ENCODE measurements around the gene PTPRA. TPM values are rescaled to one million over a fixed set of nuclear protein-coding genes. Genes with fewer than 3 reads are reported as not detected.

Gene PTPRA
- total RNA-seq, 1 donor from 2014 or later: 50.1 TPM

- H3K36me3 Mint-ChIP-seq (ENCODE audit: low read depth, unreplicated experiment): peaks cover 32% of the 10 kb centered on the region
- Histone ChIP-seq H3K4me2 (ENCODE audit: low read length) (no peak overlapping the region), H3K36me3 (ENCODE audit: insufficient read depth, low read length) (peaks cover 37% of the 10 kb centered on the region), H3K9ac (ENCODE audit: low read length) (no peak overlapping the region), H3K4me1 (ENCODE audit: insufficient read depth, low read length) (no peaks in the 10 kb centered on the region), H4K20me1 (ENCODE audit: insufficient read depth, low read length) (no peaks in the 10 kb centered on the region), H3K4me3 (ENCODE audit: insufficient read depth, low read depth, low read length) (no peak overlapping the region), H3K27me3 (ENCODE audit: insufficient read depth, low read length) (no peaks in the 10 kb centered on the region), H3K9me3 (ENCODE audit: insufficient read depth, low read depth, low read length) (no peaks in the 10 kb centered on the region), H3K27ac (ENCODE audit: low read depth, low read length) (no peak overlapping the region), H2AFZ (ENCODE audit: low read depth, low read length) (no peak overlapping the region), H3K79me2 (ENCODE audit: insufficient read depth, low read length) (no peaks in the 10 kb centered on the region)
- peaks cover 1% of the 10 kb centered on the region for H3K4me1 Mint-ChIP-seq (ENCODE audit: low read depth, unreplicated experiment)
- no peak for DNase-seq (ENCODE audit: low read depth)
- H3K27me3 Mint-ChIP-seq (ENCODE audit: low read depth, unreplicated experiment): no peaks in the 10 kb centered on the region
- TF ChIP-seq CTCF (IDR thresholded peaks at IDR 0.05; ENCODE audit: insufficient read depth, low read depth, low read length): no peak
- no peak for TF ChIP-seq EZH2 (IDR thresholded peaks at IDR 0.05; ENCODE audit: insufficient read depth, low read length)
- FAIRE-seq: no peak
- H3K4me3 Mint-ChIP-seq (ENCODE audit: unreplicated experiment): no peak overlapping the region
- H3K27ac Mint-ChIP-seq (ENCODE audit: unreplicated experiment): no peak overlapping the region
- no peaks in the 10 kb centered on the region for H3K9me3 Mint-ChIP-seq (ENCODE audit: unreplicated experiment)
These were observed 154.7 kb downstream of the PTPRA start for GRCh38 chr20:3027987-3028386.

GRCh38 chr20:3031524-3032147, 158.4 kb downstream of the PTPRA start:
- no peak overlapping the region for H2AFZ ChIP-seq (ENCODE audit: low read depth, low read length)
- H3K36me3 Mint-ChIP-seq (ENCODE audit: low read depth, unreplicated experiment): peaks cover 32% of the 10 kb centered on the region
- H3K79me2 ChIP-seq (ENCODE audit: insufficient read depth, low read length): no peaks in the 10 kb centered on the region
- H3K4me1 ChIP-seq (ENCODE audit: insufficient read depth, low read length): no peaks in the 10 kb centered on the region
- no peak overlapping the region for H3K4me3 Mint-ChIP-seq (ENCODE audit: unreplicated experiment)
- H3K4me1 Mint-ChIP-seq (ENCODE audit: low read depth, unreplicated experiment): no peaks in the 10 kb centered on the region
- H3K9ac ChIP-seq (ENCODE audit: low read length): no peak overlapping the region
- H3K27me3 ChIP-seq (ENCODE audit: insufficient read depth, low read length): no peaks in the 10 kb centered on the region
- no peaks in the 10 kb centered on the region for H3K27me3 Mint-ChIP-seq (ENCODE audit: low read depth, unreplicated experiment)
- H3K9me3 Mint-ChIP-seq (ENCODE audit: unreplicated experiment): no peaks in the 10 kb centered on the region
- TF ChIP-seq CTCF (IDR thresholded peaks at IDR 0.05; ENCODE audit: insufficient read depth, low read depth, low read length): no peak
- TF ChIP-seq EZH2 (IDR thresholded peaks at IDR 0.05; ENCODE audit: insufficient read depth, low read length): no peak
- H4K20me1 ChIP-seq (ENCODE audit: insufficient read depth, low read length): no peaks in the 10 kb centered on the region
- no peak overlapping the region for H3K4me3 ChIP-seq (ENCODE audit: insufficient read depth, low read depth, low read length)
- no peak overlapping the region for H3K27ac Mint-ChIP-seq (ENCODE audit: unreplicated experiment)
- DNase-seq (ENCODE audit: low read depth): no peak
- H3K27ac ChIP-seq (ENCODE audit: low read depth, low read length): no peak overlapping the region
- H3K9me3 ChIP-seq (ENCODE audit: insufficient read depth, low read depth, low read length): no peaks in the 10 kb centered on the region
- peaks cover 32% of the 10 kb centered on the region for H3K36me3 ChIP-seq (ENCODE audit: insufficient read depth, low read length)
- H3K4me2 ChIP-seq (ENCODE audit: low read length): no peak overlapping the region
- FAIRE-seq: no peak

DNA sequence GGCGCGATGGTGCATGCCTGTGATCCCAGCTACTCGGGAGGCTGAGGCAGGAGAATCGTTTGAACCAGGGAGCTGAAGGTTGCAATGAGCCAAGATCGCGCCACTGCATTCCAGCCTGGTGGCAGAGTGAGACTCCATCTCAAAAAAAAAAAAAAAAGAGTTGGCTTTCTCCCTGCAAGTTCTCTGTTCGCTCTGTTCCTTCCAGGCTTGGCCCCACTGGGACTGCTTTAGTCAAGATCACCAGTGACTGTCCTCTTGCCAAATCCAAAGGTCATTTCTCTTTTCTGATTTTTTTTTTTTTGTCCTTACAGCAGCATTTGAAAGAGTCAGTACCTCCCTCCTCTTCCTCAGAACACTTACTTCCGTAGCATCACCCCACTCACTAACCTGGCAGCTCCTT, 159.3 kb downstream of the PTPRA start:
- H3K9me3 Mint-ChIP-seq (ENCODE audit: unreplicated experiment): no peaks in the 10 kb centered on the region
- no peak for DNase-seq (ENCODE audit: low read depth)
- H3K9ac ChIP-seq (ENCODE audit: low read length): no peak overlapping the region

More for the DNA sequence above, 159.3 kb downstream of the PTPRA start:
- H4K20me1 ChIP-seq (ENCODE audit: insufficient read depth, low read length): no peaks in the 10 kb centered on the region
- H3K27ac Mint-ChIP-seq (ENCODE audit: unreplicated experiment): no peak overlapping the region
- H3K27ac ChIP-seq (ENCODE audit: low read depth, low read length): no peak overlapping the region
- H3K4me3 ChIP-seq (ENCODE audit: insufficient read depth, low read depth, low read length): no peak overlapping the region
- no peak overlapping the region for H3K4me2 ChIP-seq (ENCODE audit: low read length)
- H3K36me3 ChIP-seq (ENCODE audit: insufficient read depth, low read length): peaks cover 28% of the 10 kb centered on the region
- no peak for TF ChIP-seq CTCF (IDR thresholded peaks at IDR 0.05; ENCODE audit: insufficient read depth, low read depth, low read length)
- TF ChIP-seq EZH2 (IDR thresholded peaks at IDR 0.05; ENCODE audit: insufficient read depth, low read length): no peak
- H2AFZ ChIP-seq (ENCODE audit: low read depth, low read length): no peak overlapping the region
- H3K4me1 ChIP-seq (ENCODE audit: insufficient read depth, low read length): no peaks in the 10 kb centered on the region
- H3K4me3 Mint-ChIP-seq (ENCODE audit: unreplicated experiment): no peak overlapping the region
- H3K36me3 Mint-ChIP-seq (ENCODE audit: low read depth, unreplicated experiment): peaks cover 26% of the 10 kb centered on the region
- H3K79me2 ChIP-seq (ENCODE audit: insufficient read depth, low read length): no peaks in the 10 kb centered on the region
- no peaks in the 10 kb centered on the region for H3K27me3 Mint-ChIP-seq (ENCODE audit: low read depth, unreplicated experiment)
- no peak for FAIRE-seq
- no peaks in the 10 kb centered on the region for H3K4me1 Mint-ChIP-seq (ENCODE audit: low read depth, unreplicated experiment)
- no peaks in the 10 kb centered on the region for H3K27me3 ChIP-seq (ENCODE audit: insufficient read depth, low read length)
- H3K9me3 ChIP-seq (ENCODE audit: insufficient read depth, low read depth, low read length): no peaks in the 10 kb centered on the region

Data from astrocyte (in vitro differentiated cells and primary cell).